ENCODE measurements around the gene ERMARD. TPM values are rescaled to one million over a fixed set of nuclear protein-coding genes. Genes with fewer than 3 reads are reported as not detected.

The ERMARD gene
- total RNA-seq, 6 experiments from 2014 or later = 11.1 to 24.4 (median 15.2) TPM

GRCh38 chr6:169776379-169776778 lies 25.0 kb downstream of the ERMARD start:
- H3K27me3 ChIP-seq = no peaks in the 10 kb centered on the region
- H3K9me3 ChIP-seq = no peaks in the 10 kb centered on the region
- no peak for DNase-seq
- WGBS (ENCODE audit: insufficient coverage, low coverage, low lambda C conversion rate, missing lambda C conversion rate) = 96% methylated on average over 5 of the region's 13 CpGs
- TF ChIP-seq, protein P1, sequence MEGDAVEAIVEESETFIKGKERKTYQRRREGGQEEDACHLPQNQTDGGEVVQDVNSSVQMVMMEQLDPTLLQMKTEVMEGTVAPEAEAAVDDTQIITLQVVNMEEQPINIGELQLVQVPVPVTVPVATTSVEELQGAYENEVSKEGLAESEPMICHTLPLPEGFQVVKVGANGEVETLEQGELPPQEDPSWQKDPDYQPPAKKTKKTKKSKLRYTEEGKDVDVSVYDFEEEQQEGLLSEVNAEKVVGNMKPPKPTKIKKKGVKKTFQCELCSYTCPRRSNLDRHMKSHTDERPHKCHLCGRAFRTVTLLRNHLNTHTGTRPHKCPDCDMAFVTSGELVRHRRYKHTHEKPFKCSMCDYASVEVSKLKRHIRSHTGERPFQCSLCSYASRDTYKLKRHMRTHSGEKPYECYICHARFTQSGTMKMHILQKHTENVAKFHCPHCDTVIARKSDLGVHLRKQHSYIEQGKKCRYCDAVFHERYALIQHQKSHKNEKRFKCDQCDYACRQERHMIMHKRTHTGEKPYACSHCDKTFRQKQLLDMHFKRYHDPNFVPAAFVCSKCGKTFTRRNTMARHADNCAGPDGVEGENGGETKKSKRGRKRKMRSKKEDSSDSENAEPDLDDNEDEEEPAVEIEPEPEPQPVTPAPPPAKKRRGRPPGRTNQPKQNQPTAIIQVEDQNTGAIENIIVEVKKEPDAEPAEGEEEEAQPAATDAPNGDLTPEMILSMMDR (IDR thresholded peaks at IDR 0.05) = no peak
- no peak for TF ChIP-seq POLR2A (IDR thresholded peaks at IDR 0.05)
- H3K4me1 ChIP-seq = no peaks in the 10 kb centered on the region
- H3K27ac ChIP-seq = no peak overlapping the region
- no peak overlapping the region for H3K4me3 ChIP-seq
- intact Hi-C loops (cut with DNase I) = no loop called here
- peaks cover 0 to 19% (median 12%) of the 10 kb centered on the region in 4 donors for H3K36me3 ChIP-seq
- ATAC-seq = no peak

DNA sequence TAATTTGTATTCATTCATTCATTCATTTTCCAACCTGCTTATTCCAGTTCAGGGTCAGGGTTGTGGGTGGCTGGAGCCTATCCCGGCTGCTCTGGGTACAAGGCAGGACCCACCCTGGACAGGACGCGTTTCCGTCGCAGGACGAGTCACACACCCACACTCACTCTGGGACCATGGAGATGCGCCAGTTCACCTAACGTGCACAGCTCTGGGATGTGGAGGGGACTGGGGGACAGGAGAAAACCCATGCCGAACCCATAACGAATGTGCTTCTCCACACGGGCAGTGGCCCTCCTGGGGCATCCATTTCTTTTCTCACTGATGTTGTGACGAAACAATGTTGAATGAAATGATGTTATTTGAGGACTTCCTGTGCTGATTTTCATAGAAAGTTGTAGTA lies 26.5 kb downstream of the ERMARD start:
- Histone ChIP-seq H3K27ac (no peak overlapping the region), H3K4me1 (no peaks in the 10 kb centered on the region), H3K27me3 (no peaks in the 10 kb centered on the region), H3K9me3 (no peaks in the 10 kb centered on the region), H3K36me3 (peaks cover 0 to 14% (median 10%) of the 10 kb centered on the region in 4 donors), H3K4me3 (no peak overlapping the region)
- intact Hi-C loops (cut with DNase I) = no loop called here
- 89% methylated on average over 8 of the region's 12 CpGs for WGBS (ENCODE audit: insufficient coverage, low coverage, low lambda C conversion rate, missing lambda C conversion rate)
- ATAC-seq (no peak), DNase-seq (no peak)
- no peak for TF ChIP-seq POLR2A (IDR thresholded peaks at IDR 0.05)
- TF ChIP-seq, protein P1 (IDR thresholded peaks at IDR 0.05) = no peak

GRCh38 chr6:169778646-169779045 lies 27.2 kb downstream of the ERMARD start:
- Histone ChIP-seq H3K9me3 (no peaks in the 10 kb centered on the region), H3K4me3 (no peak overlapping the region), H3K27me3 (no peaks in the 10 kb centered on the region), H3K4me1 (no peaks in the 10 kb centered on the region), H3K27ac (no peak overlapping the region), H3K36me3 (peaks cover 0 to 14% (median 10%) of the 10 kb centered on the region in 4 donors)
- TF ChIP-seq, protein P1 (IDR thresholded peaks at IDR 0.05) = no peak
- no peak for TF ChIP-seq POLR2A (IDR thresholded peaks at IDR 0.05)
- intact Hi-C loops (cut with DNase I) = no loop called here
- whole genome bisulfite sequencing (ENCODE audit: insufficient coverage, low coverage, low lambda C conversion rate, missing lambda C conversion rate) = 96% methylated on average over 12 of the region's 12 CpGs
- ATAC-seq (no peak), DNase-seq (no peak)

GRCh38 chr6:169779092-169779815 lies 27.8 kb downstream of the ERMARD start:
- Histone ChIP-seq H3K27ac (no peak overlapping the region), H3K27me3 (no peaks in the 10 kb centered on the region), H3K36me3 (peaks cover 0 to 14% (median 10%) of the 10 kb centered on the region in 4 donors), H3K4me3 (no peak overlapping the region), H3K4me1 (no peaks in the 10 kb centered on the region), H3K9me3 (no peaks in the 10 kb centered on the region)
- ATAC-seq (no peak), DNase-seq (no peak)
- intact Hi-C loops (cut with DNase I) = no loop called here
- TF ChIP-seq, protein P1 (IDR thresholded peaks at IDR 0.05) = no peak
- TF ChIP-seq POLR2A (IDR thresholded peaks at IDR 0.05) = no peak
- WGBS (ENCODE audit: insufficient coverage, low coverage, low lambda C conversion rate, missing lambda C conversion rate) = 92% methylated on average over 3 of the region's 8 CpGs

All from right lobe of liver (tissue), 6 donors.